ENCODE measurements around the gene FBXO17. TPM values are rescaled to one million over a fixed set of nuclear protein-coding genes. Genes with fewer than 3 reads are reported as not detected.

FBXO17 gene
- total and polyA plus RNA-seq, 2 of the 13 experiments (the other 11 are each of a cell fraction or from before 2014, with no cell fraction given) = 22.1 to 58.7 TPM

- TF ChIP-seq ZNF687 (CRISPR knock-in tag; IDR thresholded peaks at IDR 0.05) = peak; percentile 34; the same call in 1 of the 2 replicates
- TF ChIP-seq ZBTB33 (CRISPR knock-in tag; IDR thresholded peaks at IDR 0.05) = peak; percentile 89
- no peak for TF ChIP-seq ZNF34 (CRISPR knock-in tag; IDR thresholded peaks at IDR 0.05; ENCODE audit: borderline replicate concordance)
- TF ChIP-seq NRL (CRISPR knock-in tag; IDR thresholded peaks at IDR 0.05; ENCODE audit: borderline replicate concordance) = peak; percentile 58; the same call in 1 of the 2 replicates
- peak; percentile 73 for TF ChIP-seq AGO2 (optimal IDR thresholded peaks at IDR 0.05; ENCODE audit: low read depth, low read length)
- TF ChIP-seq ZNF234 (CRISPR knock-in tag; conservative IDR thresholded peaks at IDR 0.05) = no peak
- TF ChIP-seq RXRA (CRISPR knock-in tag; IDR thresholded peaks at IDR 0.05) = peak; percentile 34; the same call in 1 of the 2 replicates
- no peak for TF ChIP-seq XRCC5 (optimal IDR thresholded peaks at IDR 0.05; ENCODE audit: low read length)
- TF ChIP-seq SRF (IDR thresholded peaks at IDR 0.05; ENCODE audit: low read depth, low read length) = no peak
- 0 out of 2 replicates have a peak, but pooled peaks have one; percentile 8 for TF ChIP-seq POLR2G (IDR thresholded peaks at IDR 0.05; ENCODE audit: low read depth, low read length)
- TF ChIP-seq STAG1 (CRISPR knock-in tag; IDR thresholded peaks at IDR 0.05) = peak; percentile 51
- TF ChIP-seq ZNF768 (CRISPR knock-in tag; IDR thresholded peaks at IDR 0.05) = peak; percentile 39; the same call in 1 of the 2 replicates
- TF ChIP-seq HNRNPL (IDR thresholded peaks at IDR 0.05; ENCODE audit: low read depth, low read length) = no peak
- no peak for TF ChIP-seq ATF5 (CRISPR knock-in tag; IDR thresholded peaks at IDR 0.05; ENCODE audit: low read depth)
- no peak for TF ChIP-seq HOXA3 (CRISPR knock-in tag; IDR thresholded peaks at IDR 0.05)
- TF ChIP-seq HMGA1 (CRISPR knock-in tag; conservative IDR thresholded peaks at IDR 0.05) = no peak
- TF ChIP-seq CTCF (CRISPR knock-in tag; IDR thresholded peaks at IDR 0.05) = peak; percentile 59
- TF ChIP-seq SATB2 (CRISPR knock-in tag; IDR thresholded peaks at IDR 0.05) = no peak
- no peak for TF ChIP-seq GMEB2 (CRISPR knock-in tag; IDR thresholded peaks at IDR 0.05; ENCODE audit: low read depth)
- TF ChIP-seq HOXA5 (CRISPR knock-in tag; IDR thresholded peaks at IDR 0.05) = no peak
Measured at GRCh38 chr19:38932425-38933179, 42.9 kb downstream of the FBXO17 start (continued).
